Stimulated activated CD8-positive, alpha-beta memory T cell treated with anti-CD3 and anti-CD28 coated beads, Interleukin-7, amount 100 ng/mL, for 48 hours (primary cell): Measurements from ENCODE around the gene DEPDC5.

ENCODE experiments used
- DNase-seq, 2 donors: peaks; one replicate each; pipeline ENCODE4 v3.0.0-alpha.2; 2020; ENCODE audit warnings: low read depth in 1 of 2; ENCODE audit errors: extremely low read depth in 1 of 2

The DEPDC5 gene

GRCh38 chr22:31846161-31847115 is 92.6 kb downstream of the DEPDC5 start:
- no peak for DNase-seq

- DNase-seq = no peak
Measured at GRCh38 chr22:31848411-31848810, 94.6 kb downstream of the DEPDC5 start.

- no peak for DNase-seq
Measured at GRCh38 chr22:31850135-31850534, 96.3 kb downstream of the DEPDC5 start.

- DNase-seq = no peak
Measured at GRCh38 chr22:31852691-31853421, 99.0 kb downstream of the DEPDC5 start.

- DNase-seq = no peak
Measured at GRCh38 chr22:31853736-31854495, 100.1 kb downstream of the DEPDC5 start.

- DNase-seq = no peak
Measured at GRCh38 chr22:31857247-31857646, 103.4 kb downstream of the DEPDC5 start.

DNA sequence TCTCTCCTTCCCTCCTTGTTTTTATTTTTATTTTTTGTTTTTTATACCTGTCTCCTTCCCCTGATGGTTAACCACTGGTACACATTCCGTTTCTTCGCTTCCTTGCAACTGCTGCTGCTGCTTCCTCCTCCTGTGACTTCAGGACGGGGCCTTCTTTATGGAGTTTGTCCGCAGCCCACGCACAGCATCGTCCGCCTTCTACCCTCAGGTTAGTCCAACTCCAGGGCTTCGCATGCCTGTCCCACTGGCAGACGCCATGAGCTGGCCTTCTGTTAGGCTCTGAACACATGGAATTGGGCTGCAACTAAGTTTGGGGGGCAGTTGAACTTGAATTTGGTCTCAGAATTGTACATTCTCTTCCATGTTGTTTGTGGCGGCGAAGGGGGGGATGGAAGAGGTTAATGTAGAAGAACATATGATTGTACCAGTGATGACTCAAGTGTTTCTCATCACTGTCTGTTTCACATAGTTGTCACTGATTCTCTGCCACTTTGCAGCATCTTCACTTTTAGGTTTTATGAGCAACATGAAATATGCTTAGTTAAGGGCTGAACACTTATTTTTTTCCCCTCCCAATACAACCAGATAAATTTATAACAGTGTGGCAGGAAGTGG is 107.5 kb downstream of the DEPDC5 start:
- DNase-seq = peak in 1 of 2 donors; percentile 13

DNA sequence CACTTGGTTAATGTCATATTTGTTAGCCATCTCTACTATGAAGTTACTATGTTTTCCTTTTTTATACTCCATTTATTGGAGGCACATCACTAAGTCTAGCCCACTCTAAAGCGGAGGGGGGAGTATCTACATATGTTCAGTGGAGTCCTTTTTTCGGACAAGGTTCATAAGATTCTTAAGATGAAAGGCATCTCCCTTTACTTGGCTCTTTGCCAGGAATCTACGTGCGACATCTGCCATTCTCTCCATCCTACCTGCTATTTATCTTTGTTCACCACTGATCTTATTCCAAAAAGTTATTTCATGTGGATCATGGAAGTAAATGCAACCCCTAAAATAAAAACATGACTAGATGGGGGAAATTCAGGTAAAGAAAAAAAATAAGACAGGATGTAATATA is 113.1 kb downstream of the DEPDC5 start:
- DNase-seq = no peak

GRCh38 chr22:31867386-31868153 is 113.8 kb downstream of the DEPDC5 start:
- no peak for DNase-seq

- no peak for DNase-seq
Measured at GRCh38 chr22:31869739-31870138, 115.9 kb downstream of the DEPDC5 start.

DNA sequence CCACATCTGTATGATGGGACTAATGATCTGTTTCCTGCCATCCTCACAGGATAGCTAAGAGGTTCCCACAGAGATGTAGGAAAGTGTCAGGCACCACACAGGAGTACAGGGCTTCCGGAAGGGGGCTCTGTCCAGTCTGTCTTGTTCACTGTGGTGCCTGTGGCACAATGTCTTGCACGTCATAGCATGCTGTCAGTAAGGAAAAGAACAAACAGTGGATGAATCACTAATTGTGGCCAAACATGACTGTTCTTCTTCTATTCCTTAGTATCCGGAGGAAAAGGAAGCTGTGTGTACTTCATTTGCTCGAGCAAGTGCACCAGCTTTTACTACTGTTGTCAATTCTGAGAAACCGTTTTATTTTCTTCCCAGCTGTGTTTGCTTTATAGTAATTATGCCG is 117.1 kb downstream of the DEPDC5 start:
- DNase-seq = no peak

GRCh38 chr22:31871480-31871879 is 117.7 kb downstream of the DEPDC5 start:
- no peak for DNase-seq

DNA sequence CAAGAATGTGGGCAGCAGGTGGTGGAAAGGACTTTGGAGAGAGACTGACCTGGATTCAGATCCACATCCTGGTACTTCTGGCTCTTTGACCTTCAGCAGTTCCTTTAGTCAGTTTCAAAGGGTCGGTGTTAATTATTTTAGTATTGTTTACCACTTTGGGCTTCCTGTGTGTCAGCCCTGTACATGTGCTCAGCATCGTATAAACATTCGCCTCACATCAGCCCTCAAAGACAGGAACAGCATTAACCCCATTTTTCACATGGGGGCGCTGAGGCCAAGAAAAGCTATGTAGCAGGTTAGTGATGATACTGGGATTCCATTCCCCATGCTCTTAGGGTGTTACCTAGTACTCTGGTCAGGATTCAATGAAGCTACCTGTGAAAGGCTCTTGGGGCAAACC is 118.4 kb downstream of the DEPDC5 start:
- DNase-seq = no peak

- DNase-seq = no peak
Measured at GRCh38 chr22:31874821-31875220, 121.0 kb downstream of the DEPDC5 start.

DNA sequence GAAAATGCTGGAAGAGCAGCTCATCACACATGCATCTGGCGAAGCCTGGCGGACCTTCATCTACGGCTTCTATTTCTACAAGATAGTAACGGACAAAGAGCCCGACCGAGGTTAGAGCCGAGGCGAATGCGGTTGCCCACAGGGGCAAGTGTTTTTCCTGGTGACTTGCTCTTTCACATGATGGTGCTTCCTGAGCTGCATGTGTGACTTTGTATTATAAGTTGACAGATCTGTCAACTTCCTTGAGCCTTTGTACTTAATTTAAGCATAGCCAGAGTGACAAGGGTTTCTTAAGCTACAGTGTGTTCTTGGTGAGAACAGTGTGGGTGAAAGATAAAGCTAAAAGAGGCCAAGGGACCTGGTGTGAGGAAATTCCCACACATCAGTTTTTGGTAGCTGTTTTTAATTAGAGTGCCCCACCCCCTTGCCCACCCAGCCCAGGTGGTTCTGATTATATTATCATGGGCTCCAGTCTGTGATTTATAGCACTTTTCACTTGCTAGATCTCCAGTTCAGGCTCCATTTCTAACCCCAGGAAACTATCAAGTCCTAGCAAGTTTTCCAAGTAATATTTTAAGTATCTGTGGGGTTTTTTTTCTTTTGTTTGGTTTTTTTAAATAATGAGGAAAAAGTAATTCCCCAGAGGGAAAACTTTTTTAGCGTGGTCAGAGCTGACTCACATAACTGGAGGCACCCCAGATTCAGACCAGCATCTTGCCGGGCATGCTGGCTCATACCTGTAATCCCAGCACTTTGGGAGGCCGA is 122.5 kb downstream of the DEPDC5 start:
- DNase-seq = no peak

DNA sequence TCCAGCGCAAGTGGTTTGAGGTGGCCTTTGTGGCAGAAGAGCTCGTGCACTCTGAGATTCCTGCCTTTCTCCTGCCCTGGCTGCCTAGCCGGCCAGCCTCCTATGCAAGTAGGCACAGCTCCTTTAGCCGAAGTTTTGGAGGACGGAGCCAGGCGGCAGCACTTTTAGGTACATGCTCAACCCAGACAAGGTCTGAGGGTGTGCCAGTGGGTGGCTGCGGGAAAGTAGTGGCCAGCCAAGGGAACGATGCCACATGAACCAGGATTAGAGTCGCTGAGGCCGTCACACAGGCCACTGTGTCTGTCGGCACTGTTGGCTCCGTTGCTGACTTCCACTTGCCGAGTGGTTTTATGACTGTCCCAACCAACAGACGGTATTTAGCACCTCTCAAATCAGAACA is 125.8 kb downstream of the DEPDC5 start:
- DNase-seq = no peak

DNA sequence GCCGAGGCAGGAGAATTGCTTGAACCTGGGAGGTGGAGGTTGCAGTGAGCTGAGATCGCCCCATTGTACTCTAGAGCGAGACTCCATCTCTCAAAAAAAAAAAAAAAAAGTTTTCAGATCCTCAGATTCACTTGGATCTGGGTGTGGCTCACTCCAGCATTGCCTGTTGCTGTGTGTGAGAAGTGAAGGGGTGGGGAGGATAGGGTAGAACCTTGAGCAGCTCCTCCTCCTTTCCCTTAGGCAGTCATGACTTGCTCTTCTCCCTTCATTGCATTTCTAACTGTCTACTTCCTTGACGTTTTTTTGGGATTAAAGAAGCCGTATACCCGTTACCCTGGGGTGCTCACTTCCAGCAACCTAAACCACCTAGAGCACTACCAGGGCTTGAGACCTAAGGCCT is 127.4 kb downstream of the DEPDC5 start:
- DNase-seq = no peak

- DNase-seq = no peak
Measured at GRCh38 chr22:31881865-31882264, 128.0 kb downstream of the DEPDC5 start.

GRCh38 chr22:31882971-31883370 is 129.2 kb downstream of the DEPDC5 start:
- no peak for DNase-seq
